OCI-LY1 (cell line): ENCODE results near the gene TMEM238.

Experiments
- H2AFZ ChIP-seq: fragments of 200-600 bp; sonication (generic), shearing (Covaris generic); 2 replicates; pipeline ENCODE4 v1.6.0; 2014; ENCODE audit warnings: antibody characterized with exemption, mild to moderate bottlenecking, low read length
- H3F3A ChIP-seq: fragments of 200-600 bp; sonication (generic), shearing (Covaris generic); 2 replicates; pipeline ENCODE4 v1.6.0; 2014; ENCODE audit warnings: mild to moderate bottlenecking, antibody characterized with exemption, low read length, moderate library complexity; ENCODE audit not compliant: insufficient read depth
- H3K27ac ChIP-seq: fragments of 200-600 bp; sonication (generic); 2 replicates; pipeline ENCODE4 v1.5.1; 2014; ENCODE audit warnings: low read length, mixed run types, mild to moderate bottlenecking, low read depth; ENCODE audit not compliant: poor library complexity, severe bottlenecking
- H3K27me3 ChIP-seq: fragments of 200-600 bp; sonication (generic); 2 replicates; pipeline ENCODE4 v1.6.0; 2014; ENCODE audit warnings: antibody characterized with exemption, mild to moderate bottlenecking, low read length, moderate library complexity; ENCODE audit not compliant: insufficient read depth
- H3K36me3 ChIP-seq: fragments of 200-600 bp; sonication (generic); 2 replicates; pipeline ENCODE4 v1.6.1; 2014; ENCODE audit warnings: mild to moderate bottlenecking, antibody characterized with exemption, low read length, moderate library complexity, mixed read lengths; ENCODE audit not compliant: insufficient read depth
- H3K4me1 ChIP-seq: fragments of 200-600 bp; sonication (generic); 2 replicates; pipeline ENCODE4 v1.5.1; 2014; ENCODE audit warnings: mild to moderate bottlenecking, low read length, moderate library complexity; ENCODE audit not compliant: insufficient read depth, severe bottlenecking
- H3K4me2 ChIP-seq: fragments of 200-600 bp; sonication (generic), shearing (Covaris generic); 2 replicates; pipeline ENCODE4 v1.6.1; 2014; ENCODE audit warnings: low read length
- H3K4me3 ChIP-seq: fragments of 200-600 bp; sonication (generic); 2 replicates; pipeline ENCODE4 v1.5.1; 2014; ENCODE audit warnings: low read length, low read depth, mild to moderate bottlenecking, mixed read lengths; ENCODE audit not compliant: poor library complexity, severe bottlenecking
- H3K79me2 ChIP-seq: fragments of 200-600 bp; shearing (Covaris generic); 2 replicates; pipeline ENCODE4 v1.6.1; 2016; ENCODE audit warnings: mixed run types, low read length, mixed read lengths; ENCODE audit not compliant: insufficient read depth
- H3K9ac ChIP-seq: fragments of 200-600 bp; sonication (generic), shearing (Covaris generic); 2 replicates; pipeline ENCODE4 v1.6.1; 2014; ENCODE audit warnings: mild to moderate bottlenecking, low read length, mixed read lengths
- H3K9me2 ChIP-seq: fragments of 200-600 bp; sonication (generic), shearing (Covaris generic); 2 replicates; pipeline ENCODE4 v1.6.1; 2014; ENCODE audit warnings: low read depth, mild to moderate bottlenecking, low read length, mixed read lengths
- H3K9me3 ChIP-seq: fragments of 200-600 bp; shearing (Covaris generic); 2 replicates; pipeline ENCODE4 v1.6.1; 2014; ENCODE audit warnings: low read length, mixed read lengths
- H4K20me1 ChIP-seq: fragments of 200-600 bp; sonication (generic), shearing (Covaris generic); 2 replicates; pipeline ENCODE4 v1.6.0; 2016; ENCODE audit warnings: mild to moderate bottlenecking, low read length; ENCODE audit not compliant: insufficient read depth
- CTCF ChIP-seq: fragments of 200-600 bp; sonication (generic), shearing (Covaris generic); IDR thresholded peaks from 2 replicates; pipeline ENCODE4 v1.5.1; 2017; ENCODE audit warnings: mild to moderate bottlenecking, antibody characterized with exemption, low read length, moderate library complexity, mixed read lengths
- EZH2 ChIP-seq: fragments of 200-600 bp; sonication (generic), shearing (Covaris generic); IDR thresholded peaks from 2 replicates; pipeline ENCODE4 v1.8.0; 2017; ENCODE audit warnings: borderline replicate concordance, mixed run types, mild to moderate bottlenecking, antibody characterized with exemption, low read length, moderate library complexity, mixed read lengths

TMEM238 gene

GRCh38 chr19:55353803-55354697, 30.0 kb downstream of the TMEM238 start:
- peak overlapping the region; percentile 67 for H3K4me2 ChIP-seq
- H3K36me3 ChIP-seq = no peaks in the 10 kb centered on the region
- peaks cover 7% of the 10 kb centered on the region for H3K4me1 ChIP-seq
- no peak overlapping the region for H3K27ac ChIP-seq
- H3K4me3 ChIP-seq = peak overlapping the region; percentile 55
- no peaks in the 10 kb centered on the region for H3K9me3 ChIP-seq
- H3K9ac ChIP-seq = 0 out of 2 replicates have a peak overlapping the region, but pooled peaks have one; percentile 3
- peaks cover 7% of the 10 kb centered on the region for H3K27me3 ChIP-seq
- no peaks in the 10 kb centered on the region for H3K9me2 ChIP-seq
- no peaks in the 10 kb centered on the region for H3F3A ChIP-seq
- no peaks in the 10 kb centered on the region for H3K79me2 ChIP-seq
- no peak overlapping the region for H2AFZ ChIP-seq
- TF ChIP-seq CTCF (no peak), EZH2 (no peak)
- H4K20me1 ChIP-seq = no peaks in the 10 kb centered on the region

GRCh38 chr19:55353356-55353802, 30.7 kb downstream of the TMEM238 start:
- peaks cover 7% of the 10 kb centered on the region for H3K4me1 ChIP-seq
- H3K9ac ChIP-seq = 0 out of 2 replicates have a peak overlapping the region, but pooled peaks have one; percentile 3
- H3K27ac ChIP-seq = no peak overlapping the region
- no peaks in the 10 kb centered on the region for H3F3A ChIP-seq
- H3K27me3 ChIP-seq = peaks cover 7% of the 10 kb centered on the region
- no peaks in the 10 kb centered on the region for H3K36me3 ChIP-seq
- no peaks in the 10 kb centered on the region for H4K20me1 ChIP-seq
- no peak overlapping the region for H2AFZ ChIP-seq
- no peaks in the 10 kb centered on the region for H3K79me2 ChIP-seq
- peak overlapping the region; percentile 55 for H3K4me3 ChIP-seq
- H3K9me3 ChIP-seq = no peaks in the 10 kb centered on the region
- H3K9me2 ChIP-seq = no peaks in the 10 kb centered on the region
- TF ChIP-seq EZH2 = no peak
- no peak for TF ChIP-seq CTCF
- peak overlapping the region; percentile 67 for H3K4me2 ChIP-seq

GRCh38 chr19:55352549-55353145, 31.4 kb downstream of the TMEM238 start:
- no peak overlapping the region for H3K27ac ChIP-seq
- peaks cover 7% of the 10 kb centered on the region for H3K4me1 ChIP-seq
- H3K27me3 ChIP-seq = peaks cover 7% of the 10 kb centered on the region
- H3K36me3 ChIP-seq = no peaks in the 10 kb centered on the region
- no peaks in the 10 kb centered on the region for H3K79me2 ChIP-seq
- H3K4me2 ChIP-seq = no peak overlapping the region
- no peaks in the 10 kb centered on the region for H3K9me3 ChIP-seq
- H3K9me2 ChIP-seq = no peaks in the 10 kb centered on the region
- H3F3A ChIP-seq = no peaks in the 10 kb centered on the region
- H3K9ac ChIP-seq = no peak overlapping the region
- no peak overlapping the region for H3K4me3 ChIP-seq
- H2AFZ ChIP-seq = no peak overlapping the region
- no peaks in the 10 kb centered on the region for H4K20me1 ChIP-seq
- TF ChIP-seq EZH2 = no peak
- TF ChIP-seq CTCF = no peak
